Sigmoid colon (tissue), 7 donors: ENCODE results near the gene ATG7. TPM values are rescaled to one million over a fixed set of nuclear protein-coding genes. Genes with fewer than 3 reads are reported as not detected.
"Not testable (repeated sequence)": the region's sequence is repeated elsewhere in the genome, so short reads cannot be mapped to it uniquely, and the experiment has no call there.

Source experiments
- DNase-seq: peaks from one replicate; pipeline ENCODE4 v3.0.0-alpha.2; 2019
- H3K27ac ChIP-seq, 4 donors: fragments of 200-600 bp; sonication (generic); one replicate each; pipeline ENCODE4 v1.5.1; 2016 to 2019; ENCODE audit warnings: mild to moderate bottlenecking in 1 of 4
- H3K27me3 ChIP-seq, 3 donors: fragments of 200-600 bp; sonication (generic); one replicate each; pipeline ENCODE4 v1.5.1; 2019; ENCODE audit warnings: mild to moderate bottlenecking in 1 of 3
- H3K36me3 ChIP-seq, 4 donors: fragments of 200-600 bp; sonication (generic); one replicate each; pipeline ENCODE4 v1.5.1; 2016 to 2019
- H3K4me1 ChIP-seq, 4 donors: fragments of 200-600 bp; sonication (generic); one replicate each; pipeline ENCODE4 v1.5.1; 2017 to 2019
- H3K4me3 ChIP-seq, 4 donors: fragments of 200-600 bp; sonication (generic); one replicate each; pipeline ENCODE4 v1.5.1; 2017 to 2019; ENCODE audit warnings: mild to moderate bottlenecking in 2 of 4, moderate library complexity in 1 of 4
- H3K9me3 ChIP-seq, 4 donors: fragments of 200-600 bp in 3 of 4; sonication (generic) in 3 of 4; one replicate each; pipeline versions ENCODE4 v1.5.1 to v1.6.1; 2013 to 2019
- CTCF ChIP-seq, 4 experiments: fragments of 450-650 bp in 3 of 4; fragments of 200-600 bp in 1 of 4; IDR thresholded peaks; one replicate each; pipeline ENCODE4 v1.5.1; 2016 to 2019; ENCODE audit warnings: antibody characterized with exemption in 4 of 4, mild to moderate bottlenecking in 3 of 4, moderate library complexity in 2 of 4
- EP300 ChIP-seq, 4 donors: sonication (generic); formaldehyde crosslinking; IDR thresholded peaks; one replicate each; pipeline ENCODE4 v1.6.1; 2017; ENCODE audit warnings: antibody characterized with exemption in 4 of 4
- POLR2A ChIP-seq, 2 donors: fragments of 450-650 bp; IDR thresholded peaks; one replicate each; pipeline ENCODE4 v1.6.1; 2016; ENCODE audit warnings: antibody characterized with exemption in 2 of 2, mild to moderate bottlenecking in 2 of 2, moderate library complexity in 2 of 2
- POLR2AphosphoS5 ChIP-seq, 4 donors: sonication (generic); formaldehyde crosslinking; IDR thresholded peaks; one replicate each; pipeline ENCODE4 v1.6.1; 2017; ENCODE audit warnings: antibody characterized with exemption in 4 of 4
- WGBS, 2 donors: extraction: QIAGEN DNeasy Blood & Tissue Kit; methylation state at CpG; one replicate each; pipeline ENCODE4 v1.1.7; 2013; 5-methylcytosine and 5-hydroxymethylcytosine counted together
- intact Hi-C: fragments of 100-400 bp; cut with DNase I; formaldehyde crosslinking; loops from one replicate; pipeline ENCODE4 v1.15.1; 2023
- polyA plus RNA-seq, 3 donors: library from polyadenylated mRNA; stranded (reverse); fragments of 200-250 nt; gene quantifications; one replicate each; pipeline ENCODE4 v1.2.3, GENCODE V29; 2013
- total RNA-seq, 4 donors: library from RNA; depleted of rRNA; stranded (reverse); fragments of >200 nt; gene quantifications; one replicate each; pipeline ENCODE4 v1.1.0, GENCODE V29; 2016
- donor health status: healthy with polysubstance abuse.
- donor health status: Bipolar disorder and iron deficiency.
- donor health status: healthy.

ATG7 gene
- total and polyA plus RNA-seq, 7 donors, result 12.5 to 62.9 (median 34.8) TPM

- peak; percentile 87 for DNase-seq
- Histone ChIP-seq H3K9me3 (no peaks in the 10 kb centered on the region), H3K4me1 (peaks cover 0 to 59% (median 55%) of the 10 kb centered on the region in 4 donors), H3K27me3 (no peaks in the 10 kb centered on the region), H3K27ac (peak overlapping the region; percentile 49 to 91 (median 81)), H3K4me3 (no peak overlapping the region), H3K36me3 (no peaks in the 10 kb centered on the region)
- 73 to 90% methylated on average over 8 of the region's 8 CpGs for WGBS, 2 donors
- no peak for TF ChIP-seq POLR2A (IDR thresholded peaks at IDR 0.05)
- TF ChIP-seq CTCF (IDR thresholded peaks at IDR 0.05), result no peak
- TF ChIP-seq EP300 (IDR thresholded peaks at IDR 0.05), result no peak
- TF ChIP-seq POLR2AphosphoS5 (IDR thresholded peaks at IDR 0.05), result no peak
- intact Hi-C loops, result no loop called here
These were observed 209.8 kb downstream of the ATG7 start for GRCh38 chr3:11482021-11482420.

GRCh38 chr3:11488356-11488755 lies 216.2 kb downstream of the ATG7 start:
- H3K27me3 ChIP-seq, intact Hi-C loops, H3K9me3 ChIP-seq, H3K4me1 ChIP-seq, DNase-seq, H3K27ac ChIP-seq, H3K36me3 ChIP-seq, H3K4me3 ChIP-seq: not testable (repeated sequence)
- WGBS, 2 donors, result 98% methylated on average over 42 of the region's 42 CpGs

- intact Hi-C loops, result no loop called here
- Histone ChIP-seq H3K4me3 (no peak overlapping the region), H3K27me3 (no peaks in the 10 kb centered on the region), H3K4me1 (peaks cover 0 to 17% (median 13%) of the 10 kb centered on the region in 4 donors), H3K9me3 (no peaks in the 10 kb centered on the region), H3K27ac (no peak overlapping the region), H3K36me3 (no peaks in the 10 kb centered on the region)
- no peak for DNase-seq
- no peak for TF ChIP-seq EP300 (IDR thresholded peaks at IDR 0.05)
- peak in 1 of 4 donors; percentile 16 for TF ChIP-seq POLR2AphosphoS5 (IDR thresholded peaks at IDR 0.05)
- 94 to 98% methylated on average over 6 of the region's 6 CpGs for WGBS, 2 donors
These were observed 222.1 kb downstream of the ATG7 start for GRCh38 chr3:11494131-11494916.

- H3K4me3 ChIP-seq, result no peak overlapping the region
- no peaks in the 10 kb centered on the region for H3K36me3 ChIP-seq
- peaks cover 0 to 18% (median 14%) of the 10 kb centered on the region in 4 donors for H3K4me1 ChIP-seq
- H3K27ac ChIP-seq, result no peak overlapping the region
- intact Hi-C loops, result no loop called here
- H3K27me3 ChIP-seq, result no peaks in the 10 kb centered on the region
- no peak for DNase-seq
- H3K9me3 ChIP-seq, result no peaks in the 10 kb centered on the region
- TF ChIP-seq CTCF (IDR thresholded peaks at IDR 0.05) (no peak), POLR2A (IDR thresholded peaks at IDR 0.05) (no peak), POLR2AphosphoS5 (IDR thresholded peaks at IDR 0.05) (no peak), EP300 (IDR thresholded peaks at IDR 0.05) (no peak)
- 88% methylated on average over 11 of the region's 11 CpGs for WGBS, 2 donors
These were observed 223.9 kb downstream of the ATG7 start for GRCh38 chr3:11495948-11496557.

GRCh38 chr3:11498177-11498576 lies 226.0 kb downstream of the ATG7 start:
- Histone ChIP-seq H3K4me3 (no peak overlapping the region), H3K27me3 (no peaks in the 10 kb centered on the region), H3K9me3 (no peaks in the 10 kb centered on the region), H3K27ac (peak overlapping the region; percentile 5 to 59 (median 38)), H3K4me1 (peaks cover 0 to 18% (median 14%) of the 10 kb centered on the region in 4 donors), H3K36me3 (no peaks in the 10 kb centered on the region)
- intact Hi-C loops, result no loop called here
- TF ChIP-seq POLR2A (IDR thresholded peaks at IDR 0.05), result no peak
- TF ChIP-seq EP300 (IDR thresholded peaks at IDR 0.05), result no peak
- TF ChIP-seq POLR2AphosphoS5 (IDR thresholded peaks at IDR 0.05), result no peak
- TF ChIP-seq CTCF (IDR thresholded peaks at IDR 0.05), result no peak
- WGBS, 2 donors, result 83 to 95% methylated on average over 2 of the region's 2 CpGs
- DNase-seq, result no peak
